PC-9 (cell line): ENCODE results near the gene SETBP1.

Experiments used
- EZH2 ChIP-seq: fragments of 200-600 bp; sonication (generic); IDR thresholded peaks from 2 replicates; pipeline ENCODE4 v1.8.0; 2017; ENCODE audit warnings: antibody characterized with exemption, low read depth
- TF ChIP-seq, protein P1 (sequence below): fragments of 200-600 bp; sonication (generic); conservative IDR thresholded peaks from 2 replicates; pipeline ENCODE4 v1.6.1; 2017; ENCODE audit warnings: mixed run types, antibody characterized with exemption, mild to moderate bottlenecking, moderate library complexity

- TF ChIP-seq, protein P1, sequence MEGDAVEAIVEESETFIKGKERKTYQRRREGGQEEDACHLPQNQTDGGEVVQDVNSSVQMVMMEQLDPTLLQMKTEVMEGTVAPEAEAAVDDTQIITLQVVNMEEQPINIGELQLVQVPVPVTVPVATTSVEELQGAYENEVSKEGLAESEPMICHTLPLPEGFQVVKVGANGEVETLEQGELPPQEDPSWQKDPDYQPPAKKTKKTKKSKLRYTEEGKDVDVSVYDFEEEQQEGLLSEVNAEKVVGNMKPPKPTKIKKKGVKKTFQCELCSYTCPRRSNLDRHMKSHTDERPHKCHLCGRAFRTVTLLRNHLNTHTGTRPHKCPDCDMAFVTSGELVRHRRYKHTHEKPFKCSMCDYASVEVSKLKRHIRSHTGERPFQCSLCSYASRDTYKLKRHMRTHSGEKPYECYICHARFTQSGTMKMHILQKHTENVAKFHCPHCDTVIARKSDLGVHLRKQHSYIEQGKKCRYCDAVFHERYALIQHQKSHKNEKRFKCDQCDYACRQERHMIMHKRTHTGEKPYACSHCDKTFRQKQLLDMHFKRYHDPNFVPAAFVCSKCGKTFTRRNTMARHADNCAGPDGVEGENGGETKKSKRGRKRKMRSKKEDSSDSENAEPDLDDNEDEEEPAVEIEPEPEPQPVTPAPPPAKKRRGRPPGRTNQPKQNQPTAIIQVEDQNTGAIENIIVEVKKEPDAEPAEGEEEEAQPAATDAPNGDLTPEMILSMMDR: no peak
- no peak for TF ChIP-seq EZH2
Observed at GRCh38 chr18:45112682-45113081, 432.0 kb downstream of the SETBP1 start.
